ENCODE data around the gene TACO1. TPM values are rescaled to one million over a fixed set of nuclear protein-coding genes. Genes with fewer than 3 reads are reported as not detected.

TACO1 gene
- total RNA-seq, 1 donor from 2014 or later, result 19.5 TPM

GRCh38 chr17:63596856-63597586, 3.7 kb upstream of the TACO1 start:
- H3K27me3 Mint-ChIP-seq (ENCODE audit: low read depth, unreplicated experiment), result no peaks in the 10 kb centered on the region

GRCh38 chr17:63598281-63598680, 2.4 kb upstream of the TACO1 start:
- TF ChIP-seq CTCF (IDR thresholded peaks at IDR 0.05; ENCODE audit: insufficient read depth, low read depth, low read length) (no peak), EZH2 (IDR thresholded peaks at IDR 0.05; ENCODE audit: insufficient read depth, low read length) (no peak)
- Histone ChIP-seq H3K79me2 (ENCODE audit: insufficient read depth, low read length) (peaks cover 15% of the 10 kb centered on the region), H2AFZ (ENCODE audit: low read depth, low read length) (no peak overlapping the region), H3K27me3 (ENCODE audit: insufficient read depth, low read length) (no peaks in the 10 kb centered on the region), H3K4me2 (ENCODE audit: low read length) (no peak overlapping the region), H3K4me1 (ENCODE audit: insufficient read depth, low read length) (peaks cover 14% of the 10 kb centered on the region), H3K9ac (ENCODE audit: low read length) (no peak overlapping the region), H3K4me3 (ENCODE audit: insufficient read depth, low read depth, low read length) (no peak overlapping the region), H3K27ac (ENCODE audit: low read depth, low read length) (no peak overlapping the region), H3K9me3 (ENCODE audit: insufficient read depth, low read depth, low read length) (no peaks in the 10 kb centered on the region), H3K36me3 (ENCODE audit: insufficient read depth, low read length) (peaks cover 3% of the 10 kb centered on the region), H4K20me1 (ENCODE audit: insufficient read depth, low read length) (no peaks in the 10 kb centered on the region)
- Mint-ChIP-seq H3K36me3 (ENCODE audit: low read depth, unreplicated experiment) (peaks cover 5% of the 10 kb centered on the region), H3K27me3 (ENCODE audit: low read depth, unreplicated experiment) (no peaks in the 10 kb centered on the region), H3K9me3 (ENCODE audit: unreplicated experiment) (no peaks in the 10 kb centered on the region), H3K4me1 (ENCODE audit: low read depth, unreplicated experiment) (peaks cover 7% of the 10 kb centered on the region), H3K27ac (ENCODE audit: unreplicated experiment) (no peak overlapping the region), H3K4me3 (ENCODE audit: unreplicated experiment) (no peak overlapping the region)
- DNase-seq (ENCODE audit: low read depth) (peak; percentile 8), FAIRE-seq (no peak)

More at GRCh38 chr17:63596856-63597586, 3.7 kb upstream of the TACO1 start:
- H3K27ac Mint-ChIP-seq (ENCODE audit: unreplicated experiment), result no peak overlapping the region
- peaks cover 3% of the 10 kb centered on the region for H3K36me3 ChIP-seq (ENCODE audit: insufficient read depth, low read length)
- no peak overlapping the region for H3K4me3 Mint-ChIP-seq (ENCODE audit: unreplicated experiment)
- FAIRE-seq, result no peak
- no peak for DNase-seq (ENCODE audit: low read depth)
- H3K4me1 ChIP-seq (ENCODE audit: insufficient read depth, low read length), result peaks cover 14% of the 10 kb centered on the region
- peaks cover 3% of the 10 kb centered on the region for H3K36me3 Mint-ChIP-seq (ENCODE audit: low read depth, unreplicated experiment)
- H3K79me2 ChIP-seq (ENCODE audit: insufficient read depth, low read length), result peaks cover 15% of the 10 kb centered on the region
- no peaks in the 10 kb centered on the region for H4K20me1 ChIP-seq (ENCODE audit: insufficient read depth, low read length)
- H2AFZ ChIP-seq (ENCODE audit: low read depth, low read length), result no peak overlapping the region
- H3K9me3 ChIP-seq (ENCODE audit: insufficient read depth, low read depth, low read length), result no peaks in the 10 kb centered on the region
- no peak overlapping the region for H3K4me2 ChIP-seq (ENCODE audit: low read length)
- H3K4me1 Mint-ChIP-seq (ENCODE audit: low read depth, unreplicated experiment), result peaks cover 15% of the 10 kb centered on the region
- TF ChIP-seq CTCF (IDR thresholded peaks at IDR 0.05; ENCODE audit: insufficient read depth, low read depth, low read length) (no peak), EZH2 (IDR thresholded peaks at IDR 0.05; ENCODE audit: insufficient read depth, low read length) (no peak)
- H3K9me3 Mint-ChIP-seq (ENCODE audit: unreplicated experiment), result no peaks in the 10 kb centered on the region
- H3K4me3 ChIP-seq (ENCODE audit: insufficient read depth, low read depth, low read length), result no peak overlapping the region
- no peaks in the 10 kb centered on the region for H3K27me3 ChIP-seq (ENCODE audit: insufficient read depth, low read length)
- H3K9ac ChIP-seq (ENCODE audit: low read length), result no peak overlapping the region
- H3K27ac ChIP-seq (ENCODE audit: low read depth, low read length), result no peak overlapping the region

All from astrocyte (in vitro differentiated cells and primary cell).